Measurements from ENCODE around the gene SYT8.

The SYT8 gene

GRCh38 chr11:1791912-1792311, 42.9 kb upstream of the SYT8 start:
- TF ChIP-seq REST (IDR thresholded peaks at IDR 0.05; ENCODE audit: insufficient replicate concordance, low read depth) (no peak), POLR2AphosphoS5 (IDR thresholded peaks at IDR 0.05; ENCODE audit: low read depth) (no peak), GABPA (IDR thresholded peaks at IDR 0.05; ENCODE audit: low read depth) (no peak), SPI1 (IDR thresholded peaks at IDR 0.05; ENCODE audit: borderline replicate concordance, low read depth) (no peak), CTCF (IDR thresholded peaks at IDR 0.05; ENCODE audit: insufficient read depth, low read length) (no peak)
- H3K27me3 ChIP-seq (ENCODE audit: insufficient read depth, poor library complexity, severe bottlenecking) = no peaks in the 10 kb centered on the region

GRCh38 chr11:1792461-1792860, 42.3 kb upstream of the SYT8 start:
- no peak for TF ChIP-seq POLR2AphosphoS5 (IDR thresholded peaks at IDR 0.05; ENCODE audit: low read depth)
- TF ChIP-seq SPI1 (IDR thresholded peaks at IDR 0.05; ENCODE audit: borderline replicate concordance, low read depth) = peak; percentile 25; the same call in 1 of the 2 replicates
- H3K27me3 ChIP-seq (ENCODE audit: insufficient read depth, poor library complexity, severe bottlenecking) = no peaks in the 10 kb centered on the region
- no peak overlapping the region for H3K4me3 ChIP-seq (replicated peaks; ENCODE audit: insufficient read depth, low read length)
- peak overlapping the region; percentile 51 for H3K27ac ChIP-seq (replicated peaks)
- peak in 1 of 2 experiments; percentile 58 for DNase-seq (ENCODE audit: low read depth in 1 of 2, low spot score in 1 of 2)

More at GRCh38 chr11:1791912-1792311, 42.9 kb upstream of the SYT8 start:
- H3K27ac ChIP-seq (replicated peaks) = peak overlapping the region; percentile 51; the same call in 1 of the 2 replicates
- no peak for DNase-seq (ENCODE audit: low read depth in 1 of 2, low spot score in 1 of 2)
- no peak overlapping the region for H3K4me3 ChIP-seq (replicated peaks; ENCODE audit: insufficient read depth, low read length)

GRCh38 chr11:1793081-1793480, 41.7 kb upstream of the SYT8 start:
- H3K4me3 ChIP-seq (replicated peaks; ENCODE audit: insufficient read depth, low read length) = no peak overlapping the region
- TF ChIP-seq GABPA (IDR thresholded peaks at IDR 0.05; ENCODE audit: low read depth) = no peak
- no peak for TF ChIP-seq SPI1 (IDR thresholded peaks at IDR 0.05; ENCODE audit: borderline replicate concordance, low read depth)
- no peak for TF ChIP-seq REST (IDR thresholded peaks at IDR 0.05; ENCODE audit: insufficient replicate concordance, low read depth)
- TF ChIP-seq CTCF (IDR thresholded peaks at IDR 0.05; ENCODE audit: insufficient read depth, low read length) = no peak
- no peak for TF ChIP-seq POLR2AphosphoS5 (IDR thresholded peaks at IDR 0.05; ENCODE audit: low read depth)
- H3K27me3 ChIP-seq (ENCODE audit: insufficient read depth, poor library complexity, severe bottlenecking) = no peaks in the 10 kb centered on the region
- no peak for DNase-seq (ENCODE audit: low read depth in 1 of 2, low spot score in 1 of 2)
- H3K27ac ChIP-seq (replicated peaks) = no peak overlapping the region

GRCh38 chr11:1796413-1797011, 38.3 kb upstream of the SYT8 start:
- Histone ChIP-seq H3K27ac (replicated peaks) (no peak overlapping the region), H3K4me3 (replicated peaks; ENCODE audit: insufficient read depth, low read length) (no peak overlapping the region), H3K27me3 (ENCODE audit: insufficient read depth, poor library complexity, severe bottlenecking) (no peaks in the 10 kb centered on the region)
- DNase-seq (ENCODE audit: low read depth in 1 of 2, low spot score in 1 of 2) = no peak
- no peak for TF ChIP-seq GABPA (IDR thresholded peaks at IDR 0.05; ENCODE audit: low read depth)
- TF ChIP-seq POLR2AphosphoS5 (IDR thresholded peaks at IDR 0.05; ENCODE audit: low read depth) = no peak
- TF ChIP-seq REST (IDR thresholded peaks at IDR 0.05; ENCODE audit: insufficient replicate concordance, low read depth) = no peak
- no peak for TF ChIP-seq SPI1 (IDR thresholded peaks at IDR 0.05; ENCODE audit: borderline replicate concordance, low read depth)
- no peak for TF ChIP-seq CTCF (IDR thresholded peaks at IDR 0.05; ENCODE audit: insufficient read depth, low read length)

Data from HL-60 (cell line).